HCT116 (cell line): ENCODE data around the gene CRY1. TPM values are rescaled to one million over a fixed set of nuclear protein-coding genes. Genes with fewer than 3 reads are reported as not detected.
A peak's percentile ranks its signal among the peaks of the same experiment; 100 is the strongest.

Source experiments
- ATAC-seq: fragments of 200-7000 bp; cut with Tn5 transposase; 2 replicates; pipeline ENCODE4 v1.9.1; 2020; ENCODE audit warnings: mild to moderate bottlenecking, moderate library complexity
- BruUV-seq: library from RNA; stranded (reverse); fragments of 400-500 nt; replicated peaks from 2 replicates; lab custom pipeline; 2021; lab: Mats Ljungman, UMichigan
- CTCF ChIA-PET: fragments of 300-600 bp; sonication (Branson Sonifier 250); formaldehyde crosslinking; loops from one replicate; lab custom pipeline; 2021; ENCODE audit warnings: antibody characterized with exemption; lab: Charles Lee
- POLR2A ChIA-PET: fragments of 300-600, 350-600 bp; sonication (Branson Sonifier 250); formaldehyde crosslinking; loops from one replicate; lab custom pipeline; 2021; ENCODE audit warnings: antibody characterized with exemption; lab: Charles Lee
- RAD21 ChIA-PET, 2 experiments: fragments of 300-600 bp; sonication (Branson Sonifier 250); formaldehyde crosslinking; loops; one replicate each; lab custom pipeline; 2023; ENCODE audit warnings: low total read pairs in 2 of 2; ENCODE audit not compliant: uncharacterized antibody in 2 of 2, unreplicated experiment in 2 of 2, low non-redundant PET in 1 of 2; lab: Charles Lee
- DNase-seq: peaks from one replicate; pipeline ENCODE4 v3.0.0-alpha.2; 2010; ENCODE audit warnings: low read depth, low spot score
- H2AFZ ChIP-seq: fragments of 200-600 bp; shearing (Covaris generic), sonication (generic); 2 replicates; pipeline ENCODE4 v1.6.1; 2017; ENCODE audit warnings: low read depth, mixed run types, mixed read lengths, antibody characterized with exemption, low read length; ENCODE audit not compliant: poor library complexity, severe bottlenecking
- H3K27ac ChIP-seq: 2 replicates; pipeline ENCODE4 v1.5.1; 2012; ENCODE audit warnings: low read depth, low read length
- H3K27me3 ChIP-seq: fragments of 200-600 bp; sonication (generic); 2 replicates; pipeline ENCODE4 v1.6.1; 2016; ENCODE audit warnings: mixed run types, low read length, mixed read lengths; ENCODE audit not compliant: insufficient read depth
- H3K36me3 ChIP-seq, 2 experiments: fragments of 200-500 bp in 1 of 2; fragments of 200-600 bp in 1 of 2; sonication (Bioruptor generic) in 1 of 2; sonication (generic) in 1 of 2; 2 replicates each; pipeline versions ENCODE4 v1.5.1 to v1.6.1; 2014 to 2016; ENCODE audit warnings: low read length in 2 of 2, inconsistent platforms in 1 of 2, mixed read lengths in 1 of 2, mixed run types in 1 of 2; ENCODE audit not compliant: insufficient read depth in 2 of 2, control insufficient read depth in 1 of 2
- H3K4me1 ChIP-seq, 2 experiments: fragments of 200-600 bp in 1 of 2; sonication (generic) in 1 of 2; 2 replicates each; pipeline versions ENCODE4 v1.5.1 to v1.6.1; 2012 to 2017; ENCODE audit warnings: low read length in 2 of 2, inconsistent platforms in 1 of 2, mild to moderate bottlenecking in 1 of 2, mixed read lengths in 1 of 2, mixed run types in 1 of 2, moderate library complexity in 1 of 2; ENCODE audit not compliant: insufficient read depth in 2 of 2, control insufficient read depth in 1 of 2
- H3K4me2 ChIP-seq: fragments of 200-600 bp; sonication (generic); 2 replicates; pipeline ENCODE4 v1.6.1; 2017; ENCODE audit warnings: mixed run types, low read length, mixed read lengths
- H3K4me3 ChIP-seq, 2 experiments: fragments of 200-600 bp in 1 of 2; sonication (generic) in 1 of 2; replicated peaks in 1 of 2; 2 replicates each; pipeline ENCODE4 v1.5.1; 2011 to 2016; ENCODE audit warnings: low read length in 2 of 2, control low read depth in 1 of 2, low read depth in 1 of 2, mild to moderate bottlenecking in 1 of 2, mixed read lengths in 1 of 2, mixed run types in 1 of 2
- H3K79me2 ChIP-seq: fragments of 200-600 bp; sonication (generic); 2 replicates; pipeline ENCODE4 v1.6.1; 2017; ENCODE audit warnings: mild to moderate bottlenecking, mixed run types, low read length, moderate library complexity, mixed read lengths; ENCODE audit not compliant: insufficient read depth
- H3K9ac ChIP-seq: fragments of 200-600 bp; sonication (generic); 2 replicates; pipeline ENCODE4 v1.6.1; 2016; ENCODE audit warnings: low read length, mixed read lengths
- H3K9me2 ChIP-seq: fragments of 200-600 bp; sonication (generic), shearing (Covaris generic); 2 replicates; pipeline ENCODE4 v1.6.1; 2017; ENCODE audit warnings: mixed run types, mild to moderate bottlenecking, moderate library complexity; ENCODE audit not compliant: insufficient read depth
- H3K9me3 ChIP-seq, 2 experiments: fragments of 200-500 bp in 1 of 2; fragments of 200-600 bp in 1 of 2; sonication (Bioruptor generic) in 1 of 2; sonication (generic) in 1 of 2; 2 replicates each; pipeline ENCODE4 v1.6.1; 2014 to 2017; ENCODE audit warnings: low read length in 2 of 2, mixed read lengths in 2 of 2, inconsistent platforms in 1 of 2, low read depth in 1 of 2, mild to moderate bottlenecking in 1 of 2, mixed run types in 1 of 2, moderate library complexity in 1 of 2; ENCODE audit not compliant: control insufficient read depth in 1 of 2, insufficient read depth in 1 of 2
- H4K20me1 ChIP-seq: fragments of 200-600 bp; sonication (generic), shearing (Covaris generic); 2 replicates; pipeline ENCODE4 v1.6.1; 2017; ENCODE audit warnings: mixed run types, mild to moderate bottlenecking, moderate library complexity; ENCODE audit not compliant: insufficient read depth
- CBX3 ChIP-seq: IDR thresholded peaks from 2 replicates; pipeline ENCODE4 v1.6.1; 2012; ENCODE audit warnings: low read depth
- CEBPB ChIP-seq: IDR thresholded peaks from 2 replicates; pipeline ENCODE4 v1.6.1; 2012; ENCODE audit warnings: low read depth
- ELF1 ChIP-seq: IDR thresholded peaks from 2 replicates; pipeline ENCODE4 v1.6.1; 2012; ENCODE audit warnings: low read depth, borderline replicate concordance
- EZH2 ChIP-seq: fragments of 200-600 bp; sonication (generic); IDR thresholded peaks from 2 replicates; pipeline ENCODE4 v1.6.1; 2017; ENCODE audit warnings: antibody characterized with exemption, mixed run types
- JUND ChIP-seq: IDR thresholded peaks from 2 replicates; pipeline ENCODE4 v1.6.1; 2012
- POLR2A ChIP-seq: IDR thresholded peaks from 2 replicates; pipeline ENCODE4 v1.7.0; 2011; ENCODE audit warnings: borderline replicate concordance; ENCODE audit not compliant: insufficient read depth, insufficient read length; ENCODE audit errors: extremely low read depth
- RAD21 ChIP-seq: IDR thresholded peaks from 2 replicates; pipeline ENCODE4 v1.6.1; 2012; ENCODE audit warnings: low read depth, mild to moderate bottlenecking
- SP1 ChIP-seq: IDR thresholded peaks from 2 replicates; pipeline ENCODE4 v1.6.1; 2012; ENCODE audit warnings: low read depth
- SRF ChIP-seq: IDR thresholded peaks from 2 replicates; pipeline ENCODE4 v1.6.1; 2012; ENCODE audit warnings: low read depth
- ZFX ChIP-seq: fragments of 450-650 bp; IDR thresholded peaks from 2 replicates; pipeline ENCODE4 v1.6.1; 2017
- ZNF274 ChIP-seq: fragments of 200-500 bp; sonication (Bioruptor generic); IDR thresholded peaks from 2 replicates; pipeline ENCODE4 v1.6.1; 2014; ENCODE audit warnings: mild to moderate bottlenecking, low read depth, low read length, inconsistent platforms
- intact Hi-C: fragments of 100-400 bp; cut with micrococcal nuclease; formaldehyde crosslinking; loops from 2 replicates; pipeline ENCODE4 v1.10.0; 2022
- total RNA-seq: library from RNA; stranded (reverse); gene quantifications from one replicate; pipeline ENCODE4 v1.2.1, GENCODE V29; 2021; ENCODE audit not compliant: unreplicated experiment
- TF ChIP-seq, protein P1 (sequence below): IDR thresholded peaks from 2 replicates; pipeline ENCODE4 v1.6.1; 2012; ENCODE audit warnings: low read depth

Gene CRY1
- total RNA-seq, 1 experiment from 2014 or later, result 16.3 TPM

- Histone ChIP-seq H4K20me1 (no peaks in the 10 kb centered on the region), H2AFZ (no peak overlapping the region), H3K36me3 (peaks cover 0 to 5% of the 10 kb centered on the region in 2 experiments; a peak in 1 of 4 replicates), H3K79me2 (peaks cover 6% of the 10 kb centered on the region; the same call in 1 of the 2 replicates), H3K9me3 (no peaks in the 10 kb centered on the region), H3K9ac (no peak overlapping the region), H3K4me3 (no peak overlapping the region), H3K27ac (no peak overlapping the region), H3K4me1 (peaks cover 8 to 15% of the 10 kb centered on the region in 2 experiments; a peak in 3 of 4 replicates), H3K27me3 (no peaks in the 10 kb centered on the region), H3K4me2 (peak overlapping the region; percentile 84), H3K9me2 (no peaks in the 10 kb centered on the region)
- ChIA-PET RAD21 (no interaction called here), CTCF (no interaction called here), POLR2A (no interaction called here)
- DNase-seq, result no peak
- BruUV-seq, result no TSS peak
- no peak for TF ChIP-seq SP1
- no peak for TF ChIP-seq JUND
- no peak for TF ChIP-seq RAD21
- TF ChIP-seq CEBPB, result no peak
- TF ChIP-seq POLR2A, result no peak
- no peak for TF ChIP-seq SRF
- TF ChIP-seq EZH2, result no peak
- no peak for TF ChIP-seq ZFX
- TF ChIP-seq CBX3, result no peak
- TF ChIP-seq ZNF274, result no peak
- TF ChIP-seq ELF1, result no peak
- TF ChIP-seq, protein P1, sequence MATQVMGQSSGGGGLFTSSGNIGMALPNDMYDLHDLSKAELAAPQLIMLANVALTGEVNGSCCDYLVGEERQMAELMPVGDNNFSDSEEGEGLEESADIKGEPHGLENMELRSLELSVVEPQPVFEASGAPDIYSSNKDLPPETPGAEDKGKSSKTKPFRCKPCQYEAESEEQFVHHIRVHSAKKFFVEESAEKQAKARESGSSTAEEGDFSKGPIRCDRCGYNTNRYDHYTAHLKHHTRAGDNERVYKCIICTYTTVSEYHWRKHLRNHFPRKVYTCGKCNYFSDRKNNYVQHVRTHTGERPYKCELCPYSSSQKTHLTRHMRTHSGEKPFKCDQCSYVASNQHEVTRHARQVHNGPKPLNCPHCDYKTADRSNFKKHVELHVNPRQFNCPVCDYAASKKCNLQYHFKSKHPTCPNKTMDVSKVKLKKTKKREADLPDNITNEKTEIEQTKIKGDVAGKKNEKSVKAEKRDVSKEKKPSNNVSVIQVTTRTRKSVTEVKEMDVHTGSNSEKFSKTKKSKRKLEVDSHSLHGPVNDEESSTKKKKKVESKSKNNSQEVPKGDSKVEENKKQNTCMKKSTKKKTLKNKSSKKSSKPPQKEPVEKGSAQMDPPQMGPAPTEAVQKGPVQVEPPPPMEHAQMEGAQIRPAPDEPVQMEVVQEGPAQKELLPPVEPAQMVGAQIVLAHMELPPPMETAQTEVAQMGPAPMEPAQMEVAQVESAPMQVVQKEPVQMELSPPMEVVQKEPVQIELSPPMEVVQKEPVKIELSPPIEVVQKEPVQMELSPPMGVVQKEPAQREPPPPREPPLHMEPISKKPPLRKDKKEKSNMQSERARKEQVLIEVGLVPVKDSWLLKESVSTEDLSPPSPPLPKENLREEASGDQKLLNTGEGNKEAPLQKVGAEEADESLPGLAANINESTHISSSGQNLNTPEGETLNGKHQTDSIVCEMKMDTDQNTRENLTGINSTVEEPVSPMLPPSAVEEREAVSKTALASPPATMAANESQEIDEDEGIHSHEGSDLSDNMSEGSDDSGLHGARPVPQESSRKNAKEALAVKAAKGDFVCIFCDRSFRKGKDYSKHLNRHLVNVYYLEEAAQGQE, result no peak
- ATAC-seq, result no peak
- intact Hi-C loops, result no loop called here
Measured at GRCh38 chr12:106987846-106988245, 105.5 kb downstream of the CRY1 start.
